NK-92 (cell line): ENCODE measurements around the gene NR2C2.
"Not testable (repeated sequence)": the region's sequence is repeated elsewhere in the genome, so short reads cannot be mapped to it uniquely, and the experiment has no call there.

ENCODE experiments used
- DNase-seq: peaks from one replicate; lab custom pipeline; 2025; ENCODE audit not compliant: unreplicated experiment; lab: John Stamatoyannopoulos, UW

Gene NR2C2

GRCh38 chr3:14957153-14957552, 9.8 kb downstream of the NR2C2 start:
- DNase-seq = no peak

- no peak for DNase-seq
These were observed 10.5 kb downstream of the NR2C2 start for GRCh38 chr3:14957925-14958324.

- no peak for DNase-seq
These were observed 12.1 kb downstream of the NR2C2 start for GRCh38 chr3:14959359-14959943.

GRCh38 chr3:14962762-14963161, 15.4 kb downstream of the NR2C2 start:
- DNase-seq = no peak

- DNase-seq = no peak
These were observed 19.9 kb downstream of the NR2C2 start for GRCh38 chr3:14967285-14967684.

GRCh38 chr3:14969671-14970070, 22.3 kb downstream of the NR2C2 start:
- no peak for DNase-seq

- no peak for DNase-seq
These were observed 28.9 kb downstream of the NR2C2 start for GRCh38 chr3:14976317-14976716.

- no peak for DNase-seq
These were observed 33.3 kb downstream of the NR2C2 start for GRCh38 chr3:14980689-14981088.

- no peak for DNase-seq
These were observed 37.3 kb downstream of the NR2C2 start for GRCh38 chr3:14984581-14985113.

- no peak for DNase-seq
These were observed 41.6 kb downstream of the NR2C2 start for GRCh38 chr3:14988988-14989394.

GRCh38 chr3:14989943-14990779, 42.8 kb downstream of the NR2C2 start:
- DNase-seq = no peak

- no peak for DNase-seq
These were observed 43.4 kb downstream of the NR2C2 start for GRCh38 chr3:14990780-14991148.

GRCh38 chr3:14991151-14991742, 43.9 kb downstream of the NR2C2 start:
- DNase-seq = no peak

GRCh38 chr3:14991818-14992612, 44.6 kb downstream of the NR2C2 start:
- DNase-seq = no peak

- DNase-seq = no peak
These were observed 50.6 kb downstream of the NR2C2 start for GRCh38 chr3:14997941-14998340.

GRCh38 chr3:14999182-14999581, 51.8 kb downstream of the NR2C2 start:
- DNase-seq = not testable (repeated sequence)

- no peak for DNase-seq
These were observed 60.3 kb downstream of the NR2C2 start for GRCh38 chr3:15007681-15008141.

GRCh38 chr3:15009167-15009566, 61.8 kb downstream of the NR2C2 start:
- DNase-seq = no peak

GRCh38 chr3:15010664-15011063, 63.3 kb downstream of the NR2C2 start:
- DNase-seq = no peak

GRCh38 chr3:15011174-15011573, 63.8 kb downstream of the NR2C2 start:
- DNase-seq = no peak
